H1 (cell line): ENCODE data around the gene MRAP. TPM values are rescaled to one million over a fixed set of nuclear protein-coding genes. Genes with fewer than 3 reads are reported as not detected.

Source experiments
- GABPA ChIP-seq: IDR thresholded peaks from 2 replicates; pipeline ENCODE4 v1.6.1; 2011; ENCODE audit warnings: mild to moderate bottlenecking, low read length, moderate library complexity, borderline replicate concordance; ENCODE audit not compliant: insufficient read depth
- KDM5A ChIP-seq: fragments of 200-600 bp; IDR thresholded peaks from 2 replicates; pipeline ENCODE4 v1.7.1; 2012; ENCODE audit warnings: mild to moderate bottlenecking, low read length, inconsistent platforms, mixed read lengths
- polyA plus RNA-seq, 7 experiments: library from polyadenylated mRNA; depleted of rRNA in 3 of 7; stranded (reverse) in 5 of 7; unstranded in 2 of 7; fragments of >200 nt in 5 of 7; fragments of 200-250 nt in 2 of 7; gene quantifications; 1 replicate in 5 of 7; 2 replicates in 1 of 7; 4 replicates in 1 of 7; pipeline versions ENCODE4 v1.2.1 to v1.2.3, GENCODE V29; 2011 to 2013; ENCODE audit warnings: missing spikeins in 2 of 7, mixed read lengths in 2 of 7
- total RNA-seq: library from RNA; stranded (reverse); fragmentation: NEBNext Ultra II Directional; extraction: Animal tissue kit (Norgen Biotek cat#: 25700); gene quantifications from 2 replicates; pipeline ENCODE4 v1.2.1, GENCODE V29; 2021

Gene MRAP
- total and polyA plus RNA-seq, 2 of the 8 experiments (the other 6 are each of a cell fraction or from before 2014, with no cell fraction given), result not detected

- no peak for TF ChIP-seq GABPA
- no peak for TF ChIP-seq KDM5A
Measured at GRCh38 chr21:32331444-32332305, 33.0 kb downstream of the MRAP start (continued).
